Aorta (tissue), 5 donors: ENCODE results near the gene GALNT12. TPM values are rescaled to one million over a fixed set of nuclear protein-coding genes. Genes with fewer than 3 reads are reported as not detected.

Experiments used
- ATAC-seq: fragments of 200-7000 bp; cut with Tn5 transposase; one replicate; pipeline ENCODE4 v1.9.1; 2022; ENCODE audit warnings: moderate library complexity; ENCODE audit not compliant: low FRiP score
- DNase-seq, 2 donors: peaks; one replicate each; pipeline ENCODE4 v3.0.0-alpha.2; 2020
- H3K27ac ChIP-seq, 2 donors: one replicate each; pipeline ENCODE4 v1.5.1; 2013; ENCODE audit warnings: low read length in 2 of 2, mild to moderate bottlenecking in 2 of 2, moderate library complexity in 2 of 2, control low read depth in 1 of 2, inconsistent platforms in 1 of 2, low read depth in 1 of 2
- H3K27me3 ChIP-seq, 2 donors: one replicate each; pipeline ENCODE4 v1.6.1; 2013; ENCODE audit warnings: control low read depth in 1 of 2, low read length in 1 of 2, mild to moderate bottlenecking in 1 of 2, moderate library complexity in 1 of 2; ENCODE audit not compliant: insufficient read depth in 2 of 2, control insufficient read depth in 1 of 2
- H3K36me3 ChIP-seq, 2 donors: one replicate each; pipeline ENCODE4 v1.6.1; 2013; ENCODE audit warnings: control low read depth in 1 of 2, low read length in 1 of 2, mild to moderate bottlenecking in 1 of 2; ENCODE audit not compliant: insufficient read depth in 2 of 2, control insufficient read depth in 1 of 2
- H3K4me1 ChIP-seq, 2 donors: one replicate each; pipeline ENCODE4 v1.6.1; 2013; ENCODE audit warnings: low read length in 2 of 2, control low read depth in 1 of 2, mild to moderate bottlenecking in 1 of 2, moderate library complexity in 1 of 2; ENCODE audit not compliant: insufficient read depth in 2 of 2, control insufficient read depth in 1 of 2
- H3K4me3 ChIP-seq, 2 donors: one replicate each; pipeline ENCODE4 v1.5.1; 2013; ENCODE audit warnings: low read length in 2 of 2, control low read depth in 1 of 2, mild to moderate bottlenecking in 1 of 2
- H3K9me3 ChIP-seq: one replicate; pipeline ENCODE4 v1.6.1; 2013; ENCODE audit warnings: mild to moderate bottlenecking, low read length; ENCODE audit not compliant: control insufficient read depth
- WGBS, 2 donors: extraction: QIAGEN DNeasy Blood & Tissue Kit; methylation state at CpG; one replicate each; pipeline ENCODE4 v1.1.7; 2013; 5-methylcytosine and 5-hydroxymethylcytosine counted together
- intact Hi-C, 2 donors: fragments of 100-400 bp; cut with DNase I; formaldehyde crosslinking; loops; one replicate each; pipeline versions ENCODE4 v1.14.2 to v1.15.0; 2022
- polyA plus RNA-seq, 2 donors: library from polyadenylated mRNA; stranded (reverse); fragments of 200-250 nt; gene quantifications; one replicate each; pipeline ENCODE4 v1.2.3, GENCODE V29; 2013
- total RNA-seq, 2 donors: library from RNA; stranded (reverse); fragmentation: NEBNext Ultra II Directional; extraction: Animal tissue kit (Norgen Biotek cat#: 25700); gene quantifications; one replicate each; pipeline ENCODE4 v1.2.1, GENCODE V29; 2021
- donor health status: healthy with polysubstance abuse.
- donor health status: Bipolar disorder and iron deficiency.
- donor health status: DM: no; HTN: no; CAD: no.
- donor health status: DM: no; HTN: no; CAD: no.
- donor health status: DM: yes; HTN: yes; CAD: no.

Gene GALNT12
- total and polyA plus RNA-seq, 4 donors = 2.9 to 12.6 (median 4.1) TPM

DNA sequence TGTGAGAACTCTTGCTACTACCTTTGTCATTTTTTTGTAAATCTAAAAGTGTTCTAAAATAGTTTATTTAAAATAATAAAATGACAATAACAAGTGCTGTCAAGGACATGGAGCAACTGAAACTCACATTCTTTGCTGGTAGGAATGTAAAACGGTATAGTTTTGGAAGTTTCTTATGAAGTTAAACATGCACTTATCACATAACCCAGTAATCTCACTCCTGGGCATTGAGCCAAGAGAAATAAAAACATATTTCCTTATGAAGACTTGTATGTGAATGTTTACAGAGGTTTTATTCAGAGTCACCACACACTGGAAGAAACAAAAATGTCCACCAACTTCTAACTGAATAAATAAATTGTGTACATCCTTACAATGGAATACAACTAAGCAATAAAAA lies 90.3 kb downstream of the GALNT12 start:
- no peak overlapping the region for H3K27ac ChIP-seq
- no peak overlapping the region for H3K4me3 ChIP-seq
- no peaks in the 10 kb centered on the region for H3K4me1 ChIP-seq
- no peaks in the 10 kb centered on the region for H3K9me3 ChIP-seq
- intact Hi-C loops = no loop called here
- no peak for DNase-seq
- WGBS, 2 donors = 24 to 29% methylated on average over 1 of the region's 1 CpG
- peaks cover 0 to 2% of the 10 kb centered on the region in 2 donors for H3K27me3 ChIP-seq
- ATAC-seq = no peak
- no peaks in the 10 kb centered on the region for H3K36me3 ChIP-seq

GRCh38 chr9:98899408-98900056 lies 92.1 kb downstream of the GALNT12 start:
- H3K36me3 ChIP-seq = no peaks in the 10 kb centered on the region
- no peaks in the 10 kb centered on the region for H3K9me3 ChIP-seq
- H3K4me3 ChIP-seq = no peak overlapping the region
- intact Hi-C loops = no loop called here
- H3K27me3 ChIP-seq = peaks cover 0 to 2% of the 10 kb centered on the region in 2 donors
- no peaks in the 10 kb centered on the region for H3K4me1 ChIP-seq
- 55 to 65% methylated on average over 4 of the region's 4 CpGs for WGBS, 2 donors
- no peak overlapping the region for H3K27ac ChIP-seq
- DNase-seq = no peak
- no peak for ATAC-seq

Other genes with a start within 250 kb of the GALNT12 start
- under 1 TPM in 1 of 2 donors, not detected in 1; 0.39 TPM for gene GABBR2, start 98.7 kb upstream of the GALNT12 start, total RNA-seq
- gene GABBR2, start 98.7 kb upstream of the GALNT12 start, polyA plus RNA-seq = not detected
- gene ANKS6, start 11.1 kb upstream of the GALNT12 start, total RNA-seq = 10 to 100 TPM; 19.5 to 21.9 TPM
- gene ANKS6, start 11.1 kb upstream of the GALNT12 start, polyA plus RNA-seq = 10 to 100 TPM in 1 of 2 donors, 1 to 10 TPM in 1; 8.4 to 23.8 TPM
- gene COL15A1, start 136.2 kb downstream of the GALNT12 start, total RNA-seq = 100 to 1,000 TPM in 1 of 2 donors, 10 to 100 TPM in 1; 53.3 to 126 TPM
- 10 to 100 TPM in 1 of 2 donors, 1 to 10 TPM in 1; 6.3 to 19.6 TPM for gene COL15A1, start 136.2 kb downstream of the GALNT12 start, polyA plus RNA-seq